HL-60 (cell line): Measurements from ENCODE around the gene CACNA1I.

ENCODE experiments used
- CTCF ChIP-seq: IDR thresholded peaks from one replicate; pipeline ENCODE4 v1.5.1; 2011; ENCODE audit warnings: low read length, control low read depth, inconsistent platforms; ENCODE audit not compliant: insufficient read depth
- GABPA ChIP-seq: IDR thresholded peaks from 2 replicates; pipeline ENCODE4 v1.6.1; 2012; ENCODE audit warnings: low read depth
- POLR2AphosphoS5 ChIP-seq: IDR thresholded peaks from 2 replicates; pipeline ENCODE4 v1.6.1; 2012; ENCODE audit warnings: low read depth
- SPI1 ChIP-seq: IDR thresholded peaks from 2 replicates; pipeline ENCODE4 v1.6.1; 2012; ENCODE audit warnings: low read depth, mild to moderate bottlenecking, borderline replicate concordance
- TF ChIP-seq, protein P1 (sequence below): IDR thresholded peaks from 2 replicates; pipeline ENCODE4 v1.6.1; 2012; ENCODE audit warnings: low read depth; ENCODE audit not compliant: insufficient replicate concordance

DNA sequence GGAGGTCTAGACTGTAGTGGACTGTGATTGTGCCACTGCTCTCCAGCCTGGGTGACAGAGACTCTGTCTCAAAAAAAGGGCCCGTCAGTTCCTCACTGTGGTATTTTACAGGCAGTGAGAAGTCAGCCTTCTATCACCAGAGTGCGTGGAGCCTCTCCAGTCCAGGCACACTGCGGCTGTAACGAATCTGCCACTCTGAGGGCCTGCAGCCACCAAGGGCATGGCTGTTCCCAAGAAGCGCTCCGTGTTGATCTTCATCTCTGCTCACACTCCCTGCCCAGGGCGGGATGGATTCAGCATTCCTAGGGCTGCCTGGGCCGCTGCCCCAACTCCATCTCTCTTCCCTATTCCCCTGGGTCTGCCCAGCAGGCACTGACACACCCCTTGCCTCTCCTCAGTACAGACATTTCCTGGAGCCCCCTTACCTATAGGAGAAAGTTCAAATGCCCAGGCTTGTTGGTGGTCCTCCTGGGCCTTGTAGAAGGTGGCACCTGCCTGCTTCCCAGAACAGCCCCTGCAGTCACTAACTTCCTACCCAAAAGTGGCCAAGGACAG, 148.4 kb downstream of the CACNA1I start:
- TF ChIP-seq SPI1 (no peak), CTCF (no peak), GABPA (no peak), POLR2AphosphoS5 (no peak)
- TF ChIP-seq, protein P1, sequence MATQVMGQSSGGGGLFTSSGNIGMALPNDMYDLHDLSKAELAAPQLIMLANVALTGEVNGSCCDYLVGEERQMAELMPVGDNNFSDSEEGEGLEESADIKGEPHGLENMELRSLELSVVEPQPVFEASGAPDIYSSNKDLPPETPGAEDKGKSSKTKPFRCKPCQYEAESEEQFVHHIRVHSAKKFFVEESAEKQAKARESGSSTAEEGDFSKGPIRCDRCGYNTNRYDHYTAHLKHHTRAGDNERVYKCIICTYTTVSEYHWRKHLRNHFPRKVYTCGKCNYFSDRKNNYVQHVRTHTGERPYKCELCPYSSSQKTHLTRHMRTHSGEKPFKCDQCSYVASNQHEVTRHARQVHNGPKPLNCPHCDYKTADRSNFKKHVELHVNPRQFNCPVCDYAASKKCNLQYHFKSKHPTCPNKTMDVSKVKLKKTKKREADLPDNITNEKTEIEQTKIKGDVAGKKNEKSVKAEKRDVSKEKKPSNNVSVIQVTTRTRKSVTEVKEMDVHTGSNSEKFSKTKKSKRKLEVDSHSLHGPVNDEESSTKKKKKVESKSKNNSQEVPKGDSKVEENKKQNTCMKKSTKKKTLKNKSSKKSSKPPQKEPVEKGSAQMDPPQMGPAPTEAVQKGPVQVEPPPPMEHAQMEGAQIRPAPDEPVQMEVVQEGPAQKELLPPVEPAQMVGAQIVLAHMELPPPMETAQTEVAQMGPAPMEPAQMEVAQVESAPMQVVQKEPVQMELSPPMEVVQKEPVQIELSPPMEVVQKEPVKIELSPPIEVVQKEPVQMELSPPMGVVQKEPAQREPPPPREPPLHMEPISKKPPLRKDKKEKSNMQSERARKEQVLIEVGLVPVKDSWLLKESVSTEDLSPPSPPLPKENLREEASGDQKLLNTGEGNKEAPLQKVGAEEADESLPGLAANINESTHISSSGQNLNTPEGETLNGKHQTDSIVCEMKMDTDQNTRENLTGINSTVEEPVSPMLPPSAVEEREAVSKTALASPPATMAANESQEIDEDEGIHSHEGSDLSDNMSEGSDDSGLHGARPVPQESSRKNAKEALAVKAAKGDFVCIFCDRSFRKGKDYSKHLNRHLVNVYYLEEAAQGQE = no peak
